H1 (cell line): Measurements from ENCODE around the gene CSNK2A3. TPM values are rescaled to one million over a fixed set of nuclear protein-coding genes. Genes with fewer than 3 reads are reported as not detected.

ENCODE experiments used
- NRF1 ChIP-seq: IDR thresholded peaks from 2 replicates; pipeline ENCODE4 v1.6.1; 2011; ENCODE audit warnings: mild to moderate bottlenecking, low read depth, low read length, improper control_type of control experiment
- polyA plus RNA-seq, 7 experiments: library from polyadenylated mRNA; depleted of rRNA in 3 of 7; stranded (reverse) in 5 of 7; unstranded in 2 of 7; fragments of >200 nt in 5 of 7; fragments of 200-250 nt in 2 of 7; gene quantifications; 1 replicate in 5 of 7; 2 replicates in 1 of 7; 4 replicates in 1 of 7; pipeline versions ENCODE4 v1.2.1 to v1.2.3, GENCODE V29; 2011 to 2013; ENCODE audit warnings: missing spikeins in 2 of 7, mixed read lengths in 2 of 7
- total RNA-seq: library from RNA; stranded (reverse); fragmentation: NEBNext Ultra II Directional; extraction: Animal tissue kit (Norgen Biotek cat#: 25700); gene quantifications from 2 replicates; pipeline ENCODE4 v1.2.1, GENCODE V29; 2021
- TF ChIP-seq, protein P1 (sequence below): fragments of 300-600 bp; sonication (generic); IDR thresholded peaks from 2 replicates; pipeline ENCODE4 v1.7.1; 2012; ENCODE audit warnings: low read length, moderate library complexity, mild to moderate bottlenecking, inconsistent platforms; ENCODE audit not compliant: insufficient replicate concordance
- TF ChIP-seq, protein P2 (sequence below): IDR thresholded peaks from 2 replicates; pipeline ENCODE4 v1.6.1; 2012; ENCODE audit warnings: low read length, inconsistent platforms

The CSNK2A3 gene
- total and polyA plus RNA-seq, 2 of the 8 experiments (the other 6 are each of a cell fraction or from before 2014, with no cell fraction given) = 0.69 to 1.0 TPM

DNA sequence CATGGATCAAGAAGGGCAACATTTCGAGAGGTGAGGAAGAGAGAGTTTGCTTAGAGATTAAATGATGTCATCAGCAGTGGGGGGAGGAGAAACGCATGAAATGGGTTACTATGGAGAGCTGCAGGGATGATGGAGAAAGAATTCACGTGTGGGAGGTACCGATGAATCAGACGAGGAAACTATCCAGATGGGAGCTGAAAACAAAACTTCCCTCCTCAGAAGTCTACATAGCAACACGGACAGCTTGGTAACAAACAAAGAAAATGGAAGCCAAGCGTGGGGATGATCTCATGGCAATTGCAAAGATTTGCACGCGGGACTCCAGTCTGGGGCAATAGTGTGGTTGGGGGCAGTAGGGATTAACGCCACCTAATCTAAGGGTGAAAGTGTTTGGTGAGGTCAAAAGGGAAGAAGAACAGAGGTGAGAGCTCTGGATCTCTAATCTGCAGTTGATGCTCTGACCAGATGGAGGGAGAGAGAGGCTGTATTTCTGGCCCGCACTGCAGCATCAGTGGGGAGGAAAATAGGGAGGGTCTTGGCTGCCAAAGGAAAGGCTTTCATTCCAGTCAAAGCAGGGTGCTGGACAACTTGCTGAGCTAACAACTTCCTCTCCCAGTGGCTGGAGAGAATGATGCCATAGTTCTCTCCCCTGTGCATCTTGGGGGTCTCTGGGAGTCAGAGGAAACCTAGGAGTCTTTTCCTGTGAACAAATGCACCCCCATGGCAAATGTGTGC, 43.4 kb upstream of the CSNK2A3 start (continued):
- TF ChIP-seq, protein P1, sequence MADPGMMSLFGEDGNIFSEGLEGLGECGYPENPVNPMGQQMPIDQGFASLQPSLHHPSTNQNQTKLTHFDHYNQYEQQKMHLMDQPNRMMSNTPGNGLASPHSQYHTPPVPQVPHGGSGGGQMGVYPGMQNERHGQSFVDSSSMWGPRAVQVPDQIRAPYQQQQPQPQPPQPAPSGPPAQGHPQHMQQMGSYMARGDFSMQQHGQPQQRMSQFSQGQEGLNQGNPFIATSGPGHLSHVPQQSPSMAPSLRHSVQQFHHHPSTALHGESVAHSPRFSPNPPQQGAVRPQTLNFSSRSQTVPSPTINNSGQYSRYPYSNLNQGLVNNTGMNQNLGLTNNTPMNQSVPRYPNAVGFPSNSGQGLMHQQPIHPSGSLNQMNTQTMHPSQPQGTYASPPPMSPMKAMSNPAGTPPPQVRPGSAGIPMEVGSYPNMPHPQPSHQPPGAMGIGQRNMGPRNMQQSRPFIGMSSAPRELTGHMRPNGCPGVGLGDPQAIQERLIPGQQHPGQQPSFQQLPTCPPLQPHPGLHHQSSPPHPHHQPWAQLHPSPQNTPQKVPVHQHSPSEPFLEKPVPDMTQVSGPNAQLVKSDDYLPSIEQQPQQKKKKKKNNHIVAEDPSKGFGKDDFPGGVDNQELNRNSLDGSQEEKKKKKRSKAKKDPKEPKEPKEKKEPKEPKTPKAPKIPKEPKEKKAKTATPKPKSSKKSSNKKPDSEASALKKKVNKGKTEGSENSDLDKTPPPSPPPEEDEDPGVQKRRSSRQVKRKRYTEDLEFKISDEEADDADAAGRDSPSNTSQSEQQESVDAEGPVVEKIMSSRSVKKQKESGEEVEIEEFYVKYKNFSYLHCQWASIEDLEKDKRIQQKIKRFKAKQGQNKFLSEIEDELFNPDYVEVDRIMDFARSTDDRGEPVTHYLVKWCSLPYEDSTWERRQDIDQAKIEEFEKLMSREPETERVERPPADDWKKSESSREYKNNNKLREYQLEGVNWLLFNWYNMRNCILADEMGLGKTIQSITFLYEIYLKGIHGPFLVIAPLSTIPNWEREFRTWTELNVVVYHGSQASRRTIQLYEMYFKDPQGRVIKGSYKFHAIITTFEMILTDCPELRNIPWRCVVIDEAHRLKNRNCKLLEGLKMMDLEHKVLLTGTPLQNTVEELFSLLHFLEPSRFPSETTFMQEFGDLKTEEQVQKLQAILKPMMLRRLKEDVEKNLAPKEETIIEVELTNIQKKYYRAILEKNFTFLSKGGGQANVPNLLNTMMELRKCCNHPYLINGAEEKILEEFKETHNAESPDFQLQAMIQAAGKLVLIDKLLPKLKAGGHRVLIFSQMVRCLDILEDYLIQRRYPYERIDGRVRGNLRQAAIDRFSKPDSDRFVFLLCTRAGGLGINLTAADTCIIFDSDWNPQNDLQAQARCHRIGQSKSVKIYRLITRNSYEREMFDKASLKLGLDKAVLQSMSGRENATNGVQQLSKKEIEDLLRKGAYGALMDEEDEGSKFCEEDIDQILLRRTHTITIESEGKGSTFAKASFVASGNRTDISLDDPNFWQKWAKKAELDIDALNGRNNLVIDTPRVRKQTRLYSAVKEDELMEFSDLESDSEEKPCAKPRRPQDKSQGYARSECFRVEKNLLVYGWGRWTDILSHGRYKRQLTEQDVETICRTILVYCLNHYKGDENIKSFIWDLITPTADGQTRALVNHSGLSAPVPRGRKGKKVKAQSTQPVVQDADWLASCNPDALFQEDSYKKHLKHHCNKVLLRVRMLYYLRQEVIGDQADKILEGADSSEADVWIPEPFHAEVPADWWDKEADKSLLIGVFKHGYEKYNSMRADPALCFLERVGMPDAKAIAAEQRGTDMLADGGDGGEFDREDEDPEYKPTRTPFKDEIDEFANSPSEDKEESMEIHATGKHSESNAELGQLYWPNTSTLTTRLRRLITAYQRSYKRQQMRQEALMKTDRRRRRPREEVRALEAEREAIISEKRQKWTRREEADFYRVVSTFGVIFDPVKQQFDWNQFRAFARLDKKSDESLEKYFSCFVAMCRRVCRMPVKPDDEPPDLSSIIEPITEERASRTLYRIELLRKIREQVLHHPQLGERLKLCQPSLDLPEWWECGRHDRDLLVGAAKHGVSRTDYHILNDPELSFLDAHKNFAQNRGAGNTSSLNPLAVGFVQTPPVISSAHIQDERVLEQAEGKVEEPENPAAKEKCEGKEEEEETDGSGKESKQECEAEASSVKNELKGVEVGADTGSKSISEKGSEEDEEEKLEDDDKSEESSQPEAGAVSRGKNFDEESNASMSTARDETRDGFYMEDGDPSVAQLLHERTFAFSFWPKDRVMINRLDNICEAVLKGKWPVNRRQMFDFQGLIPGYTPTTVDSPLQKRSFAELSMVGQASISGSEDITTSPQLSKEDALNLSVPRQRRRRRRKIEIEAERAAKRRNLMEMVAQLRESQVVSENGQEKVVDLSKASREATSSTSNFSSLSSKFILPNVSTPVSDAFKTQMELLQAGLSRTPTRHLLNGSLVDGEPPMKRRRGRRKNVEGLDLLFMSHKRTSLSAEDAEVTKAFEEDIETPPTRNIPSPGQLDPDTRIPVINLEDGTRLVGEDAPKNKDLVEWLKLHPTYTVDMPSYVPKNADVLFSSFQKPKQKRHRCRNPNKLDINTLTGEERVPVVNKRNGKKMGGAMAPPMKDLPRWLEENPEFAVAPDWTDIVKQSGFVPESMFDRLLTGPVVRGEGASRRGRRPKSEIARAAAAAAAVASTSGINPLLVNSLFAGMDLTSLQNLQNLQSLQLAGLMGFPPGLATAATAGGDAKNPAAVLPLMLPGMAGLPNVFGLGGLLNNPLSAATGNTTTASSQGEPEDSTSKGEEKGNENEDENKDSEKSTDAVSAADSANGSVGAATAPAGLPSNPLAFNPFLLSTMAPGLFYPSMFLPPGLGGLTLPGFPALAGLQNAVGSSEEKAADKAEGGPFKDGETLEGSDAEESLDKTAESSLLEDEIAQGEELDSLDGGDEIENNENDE = no peak
- TF ChIP-seq NRF1 = no peak
- TF ChIP-seq, protein P2, sequence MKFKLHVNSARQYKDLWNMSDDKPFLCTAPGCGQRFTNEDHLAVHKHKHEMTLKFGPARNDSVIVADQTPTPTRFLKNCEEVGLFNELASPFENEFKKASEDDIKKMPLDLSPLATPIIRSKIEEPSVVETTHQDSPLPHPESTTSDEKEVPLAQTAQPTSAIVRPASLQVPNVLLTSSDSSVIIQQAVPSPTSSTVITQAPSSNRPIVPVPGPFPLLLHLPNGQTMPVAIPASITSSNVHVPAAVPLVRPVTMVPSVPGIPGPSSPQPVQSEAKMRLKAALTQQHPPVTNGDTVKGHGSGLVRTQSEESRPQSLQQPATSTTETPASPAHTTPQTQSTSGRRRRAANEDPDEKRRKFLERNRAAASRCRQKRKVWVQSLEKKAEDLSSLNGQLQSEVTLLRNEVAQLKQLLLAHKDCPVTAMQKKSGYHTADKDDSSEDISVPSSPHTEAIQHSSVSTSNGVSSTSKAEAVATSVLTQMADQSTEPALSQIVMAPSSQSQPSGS = no peak
